IPS-20b (cell line): ENCODE results near the gene CLEC12A.
"Not testable (repeated sequence)": the region's sequence is repeated elsewhere in the genome, so short reads cannot be mapped to it uniquely, and the experiment has no call there.

Experiments
- H3K27ac ChIP-seq: one replicate; pipeline ENCODE4 v1.5.1; 2013; ENCODE audit warnings: low read length
- H3K27me3 ChIP-seq: 2 replicates; pipeline ENCODE4 v1.6.1; 2013; ENCODE audit warnings: mild to moderate bottlenecking, low read length, inconsistent platforms; ENCODE audit not compliant: insufficient read depth
- H3K36me3 ChIP-seq: 2 replicates; pipeline ENCODE4 v1.6.1; 2013; ENCODE audit warnings: low read depth, mild to moderate bottlenecking, inconsistent platforms, low read length, moderate library complexity; ENCODE audit not compliant: insufficient read depth
- H3K4me1 ChIP-seq: 2 replicates; pipeline ENCODE4 v1.6.1; 2013; ENCODE audit warnings: mild to moderate bottlenecking, control low read depth, inconsistent platforms, low read length, moderate library complexity; ENCODE audit not compliant: insufficient read depth
- H3K4me3 ChIP-seq: 2 replicates; pipeline ENCODE4 v1.5.1; 2013; ENCODE audit warnings: mild to moderate bottlenecking, low read length, inconsistent platforms
- H3K9ac ChIP-seq: 2 replicates; pipeline ENCODE4 v1.6.1; 2013; ENCODE audit warnings: low read depth, mild to moderate bottlenecking, inconsistent platforms, low read length, moderate library complexity
- H3K9me3 ChIP-seq: 2 replicates; pipeline ENCODE4 v1.6.1; 2013; ENCODE audit warnings: mild to moderate bottlenecking, low read depth, low read length, inconsistent platforms; ENCODE audit not compliant: insufficient read depth

Gene CLEC12A

GRCh38 chr12:10018386-10018785, 47.2 kb downstream of the CLEC12A start:
- H3K9me3 ChIP-seq = no peaks in the 10 kb centered on the region
- no peak overlapping the region for H3K4me3 ChIP-seq
- H3K9ac ChIP-seq = no peak overlapping the region
- peaks cover 6% of the 10 kb centered on the region for H3K4me1 ChIP-seq
- no peaks in the 10 kb centered on the region for H3K27me3 ChIP-seq
- no peaks in the 10 kb centered on the region for H3K36me3 ChIP-seq
- H3K27ac ChIP-seq = no peak overlapping the region

GRCh38 chr12:10021342-10021741, 50.1 kb downstream of the CLEC12A start:
- peaks cover 6% of the 10 kb centered on the region for H3K4me1 ChIP-seq
- no peak overlapping the region for H3K27ac ChIP-seq
- no peaks in the 10 kb centered on the region; the same call in 1 of the 2 replicates for H3K9me3 ChIP-seq
- H3K9ac ChIP-seq = no peak overlapping the region
- H3K27me3 ChIP-seq = no peaks in the 10 kb centered on the region
- H3K4me3 ChIP-seq = no peak overlapping the region
- H3K36me3 ChIP-seq = no peaks in the 10 kb centered on the region

- Histone ChIP-seq H3K9ac (no peak overlapping the region), H3K4me1 (no peaks in the 10 kb centered on the region), H3K27me3 (no peaks in the 10 kb centered on the region), H3K4me3 (no peak overlapping the region), H3K36me3 (no peaks in the 10 kb centered on the region), H3K9me3 (no peaks in the 10 kb centered on the region; the same call in 1 of the 2 replicates), H3K27ac (no peak overlapping the region)
Measured at GRCh38 chr12:10025236-10025635, 54.0 kb downstream of the CLEC12A start.

- H3K9ac ChIP-seq, H3K36me3 ChIP-seq, H3K27ac ChIP-seq, H3K4me1 ChIP-seq, H3K9me3 ChIP-seq, H3K27me3 ChIP-seq, H3K4me3 ChIP-seq: not testable (repeated sequence)
Measured at GRCh38 chr12:10026666-10027065, 55.5 kb downstream of the CLEC12A start.

GRCh38 chr12:10027311-10027710, 56.1 kb downstream of the CLEC12A start:
- no peak overlapping the region for H3K9ac ChIP-seq
- no peaks in the 10 kb centered on the region for H3K27me3 ChIP-seq
- H3K9me3 ChIP-seq = no peaks in the 10 kb centered on the region; the same call in 1 of the 2 replicates
- H3K4me1 ChIP-seq = peaks cover 6% of the 10 kb centered on the region
- no peak overlapping the region for H3K27ac ChIP-seq
- no peak overlapping the region for H3K4me3 ChIP-seq
- no peaks in the 10 kb centered on the region for H3K36me3 ChIP-seq

GRCh38 chr12:10027721-10028120, 56.5 kb downstream of the CLEC12A start:
- no peaks in the 10 kb centered on the region; the same call in 1 of the 2 replicates for H3K9me3 ChIP-seq
- no peak overlapping the region for H3K9ac ChIP-seq
- H3K4me1 ChIP-seq = peaks cover 6% of the 10 kb centered on the region
- H3K27me3 ChIP-seq = no peaks in the 10 kb centered on the region
- H3K27ac ChIP-seq = no peak overlapping the region
- no peaks in the 10 kb centered on the region for H3K36me3 ChIP-seq
- no peak overlapping the region for H3K4me3 ChIP-seq

- Histone ChIP-seq H3K4me3 (no peak within 1 kb of the TSS), H3K27ac (no peak within 1 kb of the TSS), H3K27me3 (no peaks in the 10 kb centered on the region), H3K9me3 (no peaks in the 10 kb centered on the region; the same call in 1 of the 2 replicates), H3K4me1 (peaks cover 6% of the 10 kb centered on the region), H3K9ac (peak within 1 kb of the TSS; percentile 8; the same call in 1 of the 2 replicates), H3K36me3 (no peaks in the 10 kb centered on the region)
Measured at GRCh38 chr12:10030446-10030845, 59.2 kb downstream of the CLEC12A start, which contains the start of gene CLEC9A. CLEC9A (plus strand) TSS chr12:10030682; CDS start chr12:10052688, 22,006 bp downstream.

- Histone ChIP-seq H3K27ac (no peak overlapping the region), H3K27me3 (no peaks in the 10 kb centered on the region), H3K9ac (peak overlapping the region; percentile 8; the same call in 1 of the 2 replicates), H3K36me3 (no peaks in the 10 kb centered on the region), H3K4me1 (peaks cover 6% of the 10 kb centered on the region), H3K9me3 (no peaks in the 10 kb centered on the region), H3K4me3 (no peak overlapping the region)
Measured at GRCh38 chr12:10031321-10031720, 60.1 kb downstream of the CLEC12A start.

GRCh38 chr12:10031771-10032175, 60.6 kb downstream of the CLEC12A start:
- H3K27ac ChIP-seq = no peak overlapping the region
- H3K4me3 ChIP-seq = no peak overlapping the region
- peak overlapping the region; percentile 8; the same call in 1 of the 2 replicates for H3K9ac ChIP-seq
- H3K27me3 ChIP-seq = no peaks in the 10 kb centered on the region
- no peaks in the 10 kb centered on the region for H3K36me3 ChIP-seq
- H3K9me3 ChIP-seq = no peaks in the 10 kb centered on the region
- peaks cover 6% of the 10 kb centered on the region for H3K4me1 ChIP-seq

- Histone ChIP-seq H3K27me3 (no peaks in the 10 kb centered on the region), H3K9ac (no peak overlapping the region), H3K4me3 (no peak overlapping the region), H3K36me3 (no peaks in the 10 kb centered on the region), H3K27ac (no peak overlapping the region), H3K9me3 (no peaks in the 10 kb centered on the region), H3K4me1 (peaks cover 6% of the 10 kb centered on the region)
Measured at GRCh38 chr12:10033783-10034545, 62.8 kb downstream of the CLEC12A start.
